GM18867 (cell line): ENCODE measurements around the gene RYR3.

Experiments used
- ATAC-seq: cut with Tn5 transposase; IDR thresholded peaks from one replicate; pipeline ENCODE4 v1.9.1; 2021; ENCODE audit warnings: mild to moderate bottlenecking, moderate library complexity; ENCODE audit not compliant: unreplicated experiment

The RYR3 gene

DNA sequence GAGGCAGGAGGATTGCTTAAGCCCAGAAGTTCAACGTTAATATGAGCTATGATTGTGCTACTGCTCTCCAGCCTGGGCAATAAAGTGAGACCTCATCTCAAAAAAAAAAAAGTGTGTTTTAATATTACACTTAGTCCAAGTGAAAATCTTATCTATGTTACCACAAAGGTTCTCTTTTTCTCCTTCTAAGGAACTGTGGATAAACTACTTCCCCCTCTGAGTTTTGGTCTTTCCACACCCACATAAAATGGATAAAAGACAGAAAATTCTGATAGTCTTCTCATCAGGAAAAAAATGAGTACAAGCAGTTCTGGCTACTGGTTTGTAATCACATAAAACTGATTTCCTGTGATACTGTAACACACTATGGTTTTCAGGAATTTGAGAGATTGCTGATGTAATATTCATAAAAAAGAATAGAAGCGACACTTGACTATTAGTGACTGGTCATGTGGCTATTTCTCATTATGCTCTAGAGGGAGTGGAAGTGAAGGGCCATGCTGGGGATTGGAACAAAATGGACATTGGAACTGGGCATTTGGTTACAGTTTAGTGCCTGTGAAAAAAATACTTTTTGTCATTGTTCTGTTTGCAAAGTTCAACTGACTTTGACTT lies 68.2 kb downstream of the RYR3 start:
- no peak for ATAC-seq

DNA sequence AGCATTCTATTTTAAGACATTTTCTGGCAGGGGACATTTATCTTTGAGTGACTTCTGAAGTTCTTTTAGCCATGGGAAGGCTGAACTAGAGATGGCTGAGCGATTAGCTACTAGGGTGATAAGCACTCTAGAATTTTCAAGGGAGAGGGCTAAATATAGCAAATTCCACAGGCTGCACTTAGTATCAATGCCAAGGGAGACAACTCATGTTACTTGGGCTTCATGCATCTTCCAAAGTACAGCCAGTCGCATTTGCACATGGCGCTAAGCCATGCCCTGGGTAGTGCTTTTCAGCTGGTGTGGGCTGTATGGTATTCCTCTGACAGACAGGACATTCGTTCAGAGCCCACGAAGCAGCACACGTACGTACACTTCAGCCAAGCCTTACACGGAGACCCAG lies 69.6 kb downstream of the RYR3 start:
- ATAC-seq: no peak

DNA sequence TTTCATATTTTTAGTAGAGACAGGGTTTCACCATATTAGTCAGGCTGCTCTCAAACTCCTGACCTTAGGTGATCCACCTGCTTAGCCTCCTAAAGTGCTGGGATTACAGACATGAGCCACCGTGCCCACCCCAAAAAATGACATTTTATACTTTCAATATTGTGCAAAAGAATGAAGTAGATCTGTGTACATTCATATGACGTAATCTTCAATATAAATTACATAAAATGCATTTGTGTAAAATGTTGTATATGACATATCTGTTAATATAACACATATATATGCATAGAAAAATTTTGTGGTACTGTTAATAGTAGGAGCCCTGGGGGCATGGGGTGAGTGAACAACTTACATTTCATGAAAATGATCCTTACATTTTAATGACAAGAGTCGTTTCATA lies 71.7 kb downstream of the RYR3 start:
- no peak for ATAC-seq

DNA sequence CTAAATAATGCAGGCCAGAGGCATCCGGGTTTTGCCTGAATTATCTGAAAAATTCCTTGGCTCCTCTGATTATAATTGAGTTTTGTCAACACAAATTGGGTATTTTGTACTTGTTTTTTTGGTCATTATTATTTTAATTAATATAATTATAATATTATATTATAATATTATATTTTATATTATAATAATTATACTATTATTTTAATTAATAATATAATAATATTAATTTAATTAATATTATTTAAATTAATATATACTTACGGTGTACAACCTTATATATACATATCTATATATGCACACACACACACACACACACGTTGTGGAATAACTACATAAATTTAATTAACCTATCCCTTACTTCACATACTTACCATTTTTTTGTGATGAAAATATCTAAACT lies 73.5 kb downstream of the RYR3 start:
- ATAC-seq: no peak

DNA sequence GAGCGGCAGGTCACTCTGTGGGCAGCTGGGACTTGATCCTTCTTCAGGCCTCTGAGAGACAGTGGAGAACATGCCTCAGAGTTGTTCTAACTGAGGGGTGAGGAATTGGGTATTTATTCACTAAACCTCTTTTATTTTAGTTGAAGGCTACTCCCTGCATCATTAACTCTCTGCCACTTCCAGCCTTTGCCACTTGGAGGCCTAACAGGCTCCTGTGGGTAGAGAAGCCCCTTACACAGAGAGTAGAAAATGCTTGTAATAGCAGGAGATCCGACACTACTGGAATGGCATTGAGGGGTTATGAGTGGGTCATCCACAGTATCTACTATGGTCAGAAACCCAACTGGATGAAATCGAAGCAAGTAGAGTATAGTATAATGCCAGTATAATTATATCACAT lies 81.7 kb downstream of the RYR3 start:
- ATAC-seq: no peak

DNA sequence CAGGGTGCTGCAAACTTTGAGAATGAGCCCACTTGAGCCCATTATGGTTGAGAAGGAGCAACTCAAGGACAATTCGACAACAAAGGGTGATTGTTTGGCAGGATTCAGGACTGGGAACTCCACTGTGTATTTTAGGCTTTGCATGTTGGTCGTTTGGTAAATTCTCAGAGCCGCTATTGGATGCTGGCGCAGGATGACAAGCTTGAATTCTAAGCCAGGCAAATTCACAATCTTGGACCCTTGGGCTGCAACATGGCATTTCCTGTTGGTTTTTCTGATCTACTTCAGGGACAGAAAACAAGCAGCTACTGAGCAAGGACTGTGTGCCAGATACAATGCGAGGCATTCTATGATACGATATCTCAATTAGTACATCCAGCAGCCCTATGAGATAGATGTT lies 82.8 kb downstream of the RYR3 start:
- no peak for ATAC-seq

DNA sequence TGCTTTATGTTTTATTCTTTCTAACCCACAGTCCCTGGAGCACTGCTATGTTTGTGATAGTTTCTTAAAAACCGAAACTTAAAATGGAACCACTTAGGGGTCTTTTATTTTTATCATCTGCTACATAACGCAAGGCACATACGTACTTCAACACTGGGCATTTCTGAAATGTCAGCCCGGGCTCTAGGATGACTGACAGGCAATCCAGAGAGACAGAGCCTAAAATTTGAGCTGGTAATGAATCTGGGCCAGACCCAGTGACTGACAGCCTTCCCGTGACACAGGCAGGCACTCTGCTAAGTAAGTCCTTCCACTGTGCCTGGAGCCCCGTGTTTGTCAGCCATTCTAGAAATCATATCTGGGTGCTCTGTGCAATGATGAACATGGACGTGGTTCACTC lies 84.6 kb downstream of the RYR3 start:
- ATAC-seq: no peak

DNA sequence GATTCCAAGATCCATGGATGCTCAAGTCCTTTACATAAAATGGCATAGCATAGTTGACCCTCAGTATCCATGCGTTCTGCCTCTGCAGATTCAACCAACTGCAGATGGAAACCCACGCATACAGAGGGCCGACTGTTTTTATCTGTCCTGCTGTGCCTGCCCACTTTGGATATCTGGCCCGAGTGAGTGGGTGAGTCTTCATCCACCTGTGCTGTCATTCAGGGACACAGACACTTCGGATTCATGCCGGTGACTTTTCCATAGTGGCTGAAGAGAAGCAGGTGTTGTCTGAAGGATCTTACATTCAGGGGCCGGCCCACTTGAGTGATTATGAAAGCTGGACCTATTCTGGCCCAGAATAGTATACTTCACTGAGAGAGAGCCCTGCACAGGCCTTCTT lies 85.1 kb downstream of the RYR3 start:
- no peak for ATAC-seq

DNA sequence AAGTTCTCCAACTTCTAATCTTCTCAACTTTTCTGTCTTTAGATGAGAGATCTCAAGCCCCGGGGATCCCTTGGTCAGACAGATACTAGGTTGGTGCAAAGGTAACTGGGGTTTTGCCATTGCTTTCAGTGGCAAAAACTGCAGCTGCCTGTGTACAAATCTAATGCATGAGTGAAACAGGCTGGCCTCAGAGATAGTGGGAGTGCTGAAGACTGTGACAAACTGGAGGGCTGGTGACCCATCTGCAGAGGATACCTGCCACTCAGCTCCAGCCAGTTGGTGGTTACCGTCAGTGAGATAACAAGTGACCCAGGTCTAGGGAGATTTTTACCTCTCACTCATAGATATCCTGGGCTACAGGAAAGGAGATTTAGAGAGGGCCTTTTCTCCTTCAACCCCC lies 85.7 kb downstream of the RYR3 start:
- ATAC-seq: peak; percentile 54

DNA sequence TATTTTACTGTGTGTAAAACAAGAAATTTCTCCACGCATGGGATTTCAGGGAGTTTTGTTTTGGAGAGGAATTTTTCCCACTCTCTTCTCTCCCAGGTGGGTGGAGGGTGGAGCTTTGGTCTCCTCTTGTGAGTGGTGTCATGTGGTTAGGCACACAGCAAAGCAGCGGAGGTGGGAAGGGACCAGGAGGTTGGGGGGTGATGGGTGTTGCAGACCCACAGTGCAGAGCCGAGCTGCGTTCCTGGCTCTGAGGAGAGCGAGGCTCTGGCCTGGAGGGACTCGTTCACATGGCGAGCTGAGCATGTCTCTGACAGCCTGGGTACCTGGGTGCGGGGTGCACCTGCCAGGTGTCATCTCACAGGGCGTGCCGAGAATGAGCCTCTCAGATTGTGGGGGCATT lies 87.8 kb downstream of the RYR3 start:
- no peak for ATAC-seq

DNA sequence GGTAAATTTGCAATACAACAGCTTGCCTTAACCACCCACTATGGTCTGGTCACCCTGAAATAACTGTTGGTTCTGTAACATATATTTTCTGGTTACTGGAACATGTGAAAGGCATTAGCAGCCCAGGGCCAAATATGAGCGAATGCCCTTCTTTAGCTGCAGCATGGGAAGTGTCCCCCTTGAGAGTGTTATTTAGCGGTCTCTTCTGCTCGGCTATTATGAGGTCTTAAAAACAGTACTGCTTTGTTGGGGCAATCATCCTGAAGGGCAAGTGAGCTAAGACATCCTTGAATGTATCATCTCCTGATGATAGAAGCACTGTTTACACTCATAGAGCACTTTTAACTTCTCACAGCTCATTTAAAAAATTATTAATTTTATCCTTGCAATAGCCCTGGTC lies 90.2 kb downstream of the RYR3 start:
- no peak for ATAC-seq

DNA sequence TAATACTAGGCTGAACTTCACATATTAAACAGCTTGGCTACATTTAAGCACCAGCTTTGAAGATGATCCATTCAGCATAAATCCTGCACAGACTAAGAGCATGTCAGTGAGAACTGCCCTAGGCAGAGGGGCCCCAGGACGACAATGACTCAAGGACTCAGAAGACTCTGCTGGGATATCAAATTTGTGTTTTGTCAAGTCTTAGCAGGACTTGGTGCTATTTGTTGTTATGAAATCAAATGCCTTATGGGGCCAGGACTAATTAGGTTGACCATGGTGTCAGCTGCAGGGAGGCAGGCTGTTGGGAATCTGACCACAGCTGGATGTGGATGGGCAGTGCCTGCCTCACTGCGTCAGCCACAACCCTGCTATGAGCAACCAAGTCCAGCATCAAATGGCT lies 91.8 kb downstream of the RYR3 start:
- no peak for ATAC-seq

DNA sequence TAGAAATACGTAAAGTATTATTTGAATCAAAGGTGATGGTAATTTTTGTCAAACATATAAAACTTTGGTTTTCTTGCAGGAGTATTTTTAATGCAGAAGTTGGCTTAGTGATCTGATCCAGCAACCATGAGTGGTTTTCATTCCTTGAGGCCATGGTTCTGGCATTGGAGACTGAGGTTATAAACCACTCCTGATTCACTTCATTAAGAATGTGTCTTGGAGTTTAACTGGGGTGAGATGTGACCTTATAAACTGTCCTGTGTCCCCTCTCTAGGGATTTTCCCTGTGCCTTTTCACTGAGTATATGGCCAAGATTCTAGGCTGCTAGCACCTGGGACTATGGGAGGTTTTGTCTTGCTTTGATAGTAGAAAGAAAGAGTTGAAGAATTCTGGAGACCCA lies 94.3 kb downstream of the RYR3 start:
- no peak for ATAC-seq

DNA sequence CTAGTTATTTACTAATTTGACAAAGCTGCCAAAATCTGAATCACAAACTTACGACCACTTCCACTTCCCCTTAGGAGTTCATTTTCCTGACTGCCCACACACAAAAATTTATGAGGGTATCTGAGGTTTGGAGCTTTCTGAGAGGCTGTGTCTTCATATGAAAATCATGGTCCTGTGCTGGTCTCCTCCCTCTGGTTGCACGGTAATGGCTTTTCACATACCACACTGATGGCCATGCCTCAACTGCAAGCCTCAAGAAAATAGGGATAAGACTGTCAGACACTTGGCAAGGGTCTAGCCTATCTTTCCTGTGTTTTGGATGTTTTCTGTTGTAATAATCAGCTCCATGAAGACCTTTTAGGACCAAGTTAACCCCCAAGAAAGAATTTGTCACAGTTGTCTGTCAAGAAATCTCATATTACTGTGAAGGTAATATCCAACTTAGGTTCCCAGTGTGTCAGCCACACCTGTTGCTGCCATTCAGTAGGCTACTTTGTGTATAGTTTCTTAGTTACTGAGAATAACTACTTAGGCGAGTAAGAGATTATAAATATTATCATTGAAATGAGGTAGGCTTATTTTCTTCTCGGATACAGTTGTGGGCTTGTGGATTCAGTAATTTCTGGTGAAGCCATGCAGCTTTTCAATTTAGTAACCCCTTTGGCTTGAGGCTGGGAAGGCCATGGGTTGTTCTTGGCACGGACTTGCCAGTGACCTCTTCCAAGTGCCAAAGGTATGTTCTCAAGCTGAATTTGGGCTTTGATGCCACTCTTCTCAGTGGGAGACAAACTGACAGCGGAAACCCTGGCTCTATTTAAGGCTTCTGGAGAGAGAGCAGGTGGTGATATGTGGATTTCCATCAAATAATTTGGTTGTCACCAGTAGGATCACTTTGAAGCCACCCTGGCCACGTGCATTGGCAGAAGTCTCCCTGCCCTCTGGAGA lies 101.1 kb downstream of the RYR3 start:
- ATAC-seq: no peak

DNA sequence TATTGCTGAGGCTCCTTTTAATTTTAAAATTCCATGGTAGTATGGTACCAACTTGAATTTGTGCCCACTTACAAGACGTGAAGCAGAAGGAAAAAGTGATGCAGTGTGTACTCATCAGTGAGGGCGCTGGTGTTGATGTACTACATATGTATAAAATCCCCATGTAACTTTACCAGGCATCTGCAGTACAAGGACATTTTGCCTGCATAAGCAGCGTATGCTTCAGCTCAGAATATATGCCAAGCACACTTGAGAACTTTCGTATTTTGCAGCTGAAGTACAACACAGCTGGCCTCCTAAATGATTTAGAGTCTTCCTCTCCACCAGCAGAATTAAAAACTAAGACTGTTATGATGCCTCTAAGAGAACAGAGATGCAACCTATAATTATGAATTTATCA lies 108.9 kb downstream of the RYR3 start:
- no peak for ATAC-seq

DNA sequence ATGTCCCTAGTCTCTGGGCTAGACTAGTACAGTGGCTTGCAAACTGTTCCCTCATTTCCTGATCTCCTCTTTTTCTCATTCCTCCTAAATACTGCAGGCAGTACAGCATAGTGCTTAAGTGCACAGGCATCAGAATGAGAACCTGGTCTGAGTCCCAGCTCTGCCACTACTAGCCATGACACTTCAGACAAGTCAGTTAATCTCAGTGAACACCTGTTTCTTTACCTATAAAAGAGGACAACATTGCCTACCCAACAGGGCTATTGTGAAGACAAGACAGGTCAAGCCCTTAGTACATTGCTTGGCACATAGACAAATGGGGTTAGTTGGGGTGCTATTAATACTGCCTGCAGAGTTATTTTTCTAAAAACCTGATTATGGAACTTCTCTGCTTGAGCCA lies 113.3 kb downstream of the RYR3 start:
- no peak for ATAC-seq

DNA sequence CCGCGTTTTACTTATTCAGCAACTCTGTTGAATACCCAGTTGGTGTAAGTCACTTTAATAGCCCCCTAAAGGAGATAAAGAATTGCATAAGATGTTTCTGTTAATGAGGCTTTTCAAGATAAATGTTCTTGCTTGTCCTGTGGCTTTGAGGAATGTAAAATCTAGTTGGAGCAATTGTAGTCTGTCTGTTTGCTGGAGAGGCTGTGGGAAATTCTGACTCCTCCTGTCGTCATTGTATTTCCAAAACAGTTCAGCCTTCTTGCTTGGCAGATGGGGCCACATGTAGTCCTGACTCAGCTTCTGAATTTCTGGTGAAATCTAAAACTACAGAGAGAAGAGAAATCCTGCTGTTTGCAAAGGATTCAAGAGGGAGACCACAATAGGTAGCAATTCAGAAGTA lies 114.4 kb downstream of the RYR3 start:
- ATAC-seq: no peak

DNA sequence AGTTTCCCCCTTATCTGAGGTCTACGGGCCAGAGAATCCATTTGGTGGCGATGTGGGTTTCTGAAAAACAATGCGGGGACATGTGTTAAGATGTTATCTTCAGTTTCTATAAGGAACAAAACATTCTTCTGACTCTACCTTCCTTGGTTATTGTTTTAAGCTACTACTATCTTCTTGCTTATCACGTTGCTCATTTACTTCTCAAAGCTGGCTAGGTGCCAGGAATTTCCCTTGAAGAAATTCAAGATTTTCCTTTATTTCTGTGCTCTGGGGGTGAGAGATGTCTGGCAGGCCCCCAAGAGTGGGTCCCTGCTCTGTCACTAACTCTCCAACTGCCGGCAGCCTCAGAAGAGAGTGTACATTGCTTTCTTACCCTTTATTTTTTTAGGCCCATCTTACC lies 119.8 kb downstream of the RYR3 start:
- ATAC-seq: no peak

DNA sequence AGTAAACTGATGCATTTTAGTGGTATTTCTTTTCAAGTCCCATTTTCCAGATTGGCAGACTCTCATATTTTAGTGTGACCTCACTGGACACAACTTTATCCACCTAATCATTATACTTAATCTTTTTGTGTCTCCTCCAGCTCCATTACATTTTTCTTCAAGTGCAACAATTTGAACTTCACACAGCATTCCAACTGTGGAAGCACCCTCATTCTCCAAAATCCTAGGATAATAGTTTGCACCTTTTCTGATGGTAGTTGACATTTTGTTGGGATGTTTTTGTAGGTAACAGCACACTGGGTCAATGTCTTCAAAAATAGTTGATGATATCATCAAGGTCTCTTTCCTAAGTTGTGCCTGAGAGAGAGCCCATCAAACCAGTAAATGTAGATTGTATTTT lies 123.1 kb downstream of the RYR3 start:
- no peak for ATAC-seq

DNA sequence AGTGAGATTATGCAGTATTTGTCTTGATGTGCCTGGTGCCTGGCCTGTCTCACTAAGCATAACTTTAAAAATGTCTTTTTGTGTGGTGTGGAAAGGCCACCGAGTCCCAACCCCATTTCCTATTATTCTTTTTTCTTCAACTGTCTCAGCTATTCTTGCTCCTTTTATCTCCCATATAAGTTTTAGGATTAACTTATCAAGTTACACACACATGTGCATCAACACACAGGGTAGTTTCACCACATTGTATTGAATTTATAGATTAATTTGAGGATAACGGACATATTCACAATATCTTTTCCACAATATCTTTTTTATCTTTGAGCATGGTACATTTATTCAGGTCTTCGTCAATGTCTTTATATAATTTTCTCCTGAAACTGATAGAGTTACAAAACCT lies 127.6 kb downstream of the RYR3 start:
- no peak for ATAC-seq

DNA sequence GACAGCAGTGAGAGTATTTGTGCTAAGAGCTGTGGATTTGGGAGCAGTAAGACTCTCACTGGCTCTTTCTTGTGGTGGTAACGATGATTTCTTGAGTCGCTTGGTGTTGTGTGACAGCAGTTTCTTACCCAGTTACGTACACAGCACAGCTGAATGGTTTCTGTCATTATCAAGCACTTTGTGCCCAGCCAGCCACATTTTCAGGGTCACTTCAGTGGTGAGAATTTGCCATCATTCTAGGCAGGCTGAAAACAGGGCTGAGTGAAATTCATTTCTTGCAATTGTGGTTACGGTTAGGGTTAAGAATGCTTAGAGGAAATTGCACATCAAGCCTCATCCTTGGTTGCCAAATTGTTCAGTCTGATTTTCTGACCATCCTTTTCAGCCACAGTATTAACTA lies 130.1 kb downstream of the RYR3 start:
- no peak for ATAC-seq

DNA sequence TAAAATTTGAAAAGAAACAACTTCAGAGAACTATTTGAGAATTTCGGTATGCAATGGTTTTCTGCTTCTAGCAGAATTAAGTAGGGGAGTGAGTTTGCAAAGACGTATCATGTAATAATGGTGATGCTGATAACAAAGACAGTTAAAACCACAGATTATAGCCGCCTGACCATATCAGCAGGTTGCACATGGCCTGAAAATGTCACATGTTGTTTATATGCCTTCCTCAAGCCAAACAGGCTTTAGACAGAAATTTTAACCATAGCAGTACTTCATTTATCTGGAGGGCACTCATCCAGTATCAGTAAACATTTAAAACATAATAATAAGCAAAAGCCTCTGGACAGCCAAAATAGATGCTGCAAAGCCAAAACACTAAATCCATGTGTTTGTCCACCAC lies 131.7 kb downstream of the RYR3 start:
- ATAC-seq: no peak

DNA sequence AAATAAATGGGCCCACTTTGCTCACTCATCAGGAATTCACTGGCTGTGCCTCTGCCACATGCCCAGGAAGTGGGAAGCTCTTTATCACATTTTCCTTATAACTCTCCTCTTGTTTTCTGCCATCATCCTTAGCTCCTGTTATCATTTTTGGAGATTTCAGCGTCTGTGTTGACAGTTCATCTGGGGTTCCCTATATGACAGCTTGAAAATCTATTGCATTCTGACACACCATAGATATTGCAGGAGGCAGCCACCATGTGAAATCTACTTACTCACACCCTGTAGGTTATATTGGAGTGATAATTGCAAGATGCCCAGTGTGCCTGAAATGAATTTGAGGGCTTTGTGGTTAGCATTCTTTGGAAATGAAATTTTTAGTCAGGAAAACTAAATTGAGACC lies 132.9 kb downstream of the RYR3 start:
- ATAC-seq: no peak
